ENCODE results near the gene GYG1.

The GYG1 gene

DNA sequence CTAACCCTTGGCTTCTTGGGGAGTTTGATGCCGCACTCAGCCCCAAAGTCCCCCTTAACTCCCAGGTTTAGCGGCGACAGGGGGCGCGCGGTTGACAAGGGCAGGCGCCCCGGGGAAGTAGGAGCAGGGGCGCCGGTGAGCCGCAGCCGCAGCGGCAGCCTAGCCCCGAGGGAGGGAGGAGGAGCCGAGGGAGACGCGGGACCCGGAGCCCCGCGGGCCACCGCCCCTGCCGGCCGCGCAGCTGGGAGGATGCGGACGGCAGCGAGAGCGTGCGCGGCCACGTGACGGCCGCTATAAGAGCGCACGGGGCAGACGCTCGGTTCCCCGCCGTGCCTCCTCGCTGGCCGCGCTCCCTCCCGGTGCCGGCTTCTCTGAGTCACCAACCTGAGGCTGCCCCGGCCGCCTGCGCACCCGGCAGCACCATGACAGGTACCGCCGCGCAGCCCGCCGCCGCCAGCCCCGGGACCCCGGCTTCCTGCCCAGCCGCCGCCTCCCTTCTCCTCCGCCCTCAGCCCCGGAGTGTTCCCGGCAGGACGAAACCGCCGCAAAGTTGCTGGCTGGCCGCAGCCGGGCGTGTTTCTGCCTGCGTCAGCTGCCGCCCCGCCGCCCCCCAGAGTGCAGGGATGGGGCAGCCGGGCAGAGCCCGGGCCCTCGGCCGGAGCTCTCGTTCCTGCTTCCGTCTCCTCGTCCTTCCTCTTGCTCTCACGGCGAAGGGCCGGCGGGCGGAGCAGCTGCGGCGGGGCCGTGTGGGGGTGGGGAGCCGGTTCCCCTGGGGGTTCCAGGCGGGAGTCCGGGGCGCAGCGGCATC, at the start of gene GYG1:
GYG1 (plus strand) TSS at position 322 of the 808 bp plus-strand sequence; CDS start at position 423, 101 bp downstream.
- in situ Hi-C loops (cut with HindIII; ENCODE audit: low sequenced_read_pairs), result no loop called here

DNA sequence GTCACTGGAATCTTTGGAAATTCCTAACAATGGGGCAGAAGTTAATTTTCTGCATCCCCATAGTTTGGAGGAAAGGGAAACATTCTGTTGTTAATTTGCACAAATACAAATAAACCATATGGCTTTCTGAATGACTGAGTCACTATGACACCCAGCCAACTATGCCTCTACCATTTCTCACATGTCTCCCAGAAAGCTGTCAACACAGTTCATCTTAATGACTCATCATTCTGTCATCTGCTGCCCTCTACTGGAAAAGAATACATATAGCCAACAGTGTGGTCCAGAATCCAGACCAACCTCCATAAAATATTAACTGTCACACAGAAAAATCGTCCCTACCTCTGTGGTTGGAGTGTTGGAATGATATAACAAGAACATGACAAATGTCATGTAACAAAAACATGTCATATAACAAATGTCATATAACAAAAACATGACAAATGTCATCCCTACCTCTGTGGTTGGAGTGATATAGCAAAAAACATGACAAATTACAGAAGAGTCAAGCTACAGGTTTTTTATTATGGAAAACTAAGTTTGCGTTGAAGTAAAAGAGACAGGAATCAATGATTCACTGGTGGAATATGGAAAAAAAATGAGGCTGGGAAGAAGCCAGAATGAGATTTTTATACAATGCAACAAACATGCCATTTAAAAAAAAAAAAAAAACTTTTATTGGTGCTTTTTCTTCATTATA, 47.7 kb upstream of the GYG1 start:
- in situ Hi-C loops (cut with HindIII; ENCODE audit: low sequenced_read_pairs), result no loop called here

DNA sequence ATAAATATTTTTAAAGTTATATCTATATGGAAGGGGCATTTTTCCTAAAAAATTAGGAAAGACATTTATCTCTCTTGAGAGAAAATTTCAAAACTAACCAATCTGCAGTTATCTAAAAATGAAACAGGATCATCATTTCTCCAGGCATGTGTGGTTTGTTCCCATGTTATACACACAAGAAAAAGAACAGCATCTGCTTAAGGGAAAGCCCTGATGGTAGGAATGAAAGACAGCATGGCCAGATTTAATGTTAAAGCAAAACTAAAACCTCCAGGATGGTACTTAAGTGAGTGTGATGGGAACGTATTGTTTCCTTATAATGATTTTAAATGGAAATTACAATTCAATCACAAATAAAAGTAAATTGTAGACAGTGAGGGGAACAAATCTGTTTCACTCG, 46.2 kb upstream of the GYG1 start:
- in situ Hi-C loops (cut with HindIII; ENCODE audit: low sequenced_read_pairs), result no loop called here

DNA sequence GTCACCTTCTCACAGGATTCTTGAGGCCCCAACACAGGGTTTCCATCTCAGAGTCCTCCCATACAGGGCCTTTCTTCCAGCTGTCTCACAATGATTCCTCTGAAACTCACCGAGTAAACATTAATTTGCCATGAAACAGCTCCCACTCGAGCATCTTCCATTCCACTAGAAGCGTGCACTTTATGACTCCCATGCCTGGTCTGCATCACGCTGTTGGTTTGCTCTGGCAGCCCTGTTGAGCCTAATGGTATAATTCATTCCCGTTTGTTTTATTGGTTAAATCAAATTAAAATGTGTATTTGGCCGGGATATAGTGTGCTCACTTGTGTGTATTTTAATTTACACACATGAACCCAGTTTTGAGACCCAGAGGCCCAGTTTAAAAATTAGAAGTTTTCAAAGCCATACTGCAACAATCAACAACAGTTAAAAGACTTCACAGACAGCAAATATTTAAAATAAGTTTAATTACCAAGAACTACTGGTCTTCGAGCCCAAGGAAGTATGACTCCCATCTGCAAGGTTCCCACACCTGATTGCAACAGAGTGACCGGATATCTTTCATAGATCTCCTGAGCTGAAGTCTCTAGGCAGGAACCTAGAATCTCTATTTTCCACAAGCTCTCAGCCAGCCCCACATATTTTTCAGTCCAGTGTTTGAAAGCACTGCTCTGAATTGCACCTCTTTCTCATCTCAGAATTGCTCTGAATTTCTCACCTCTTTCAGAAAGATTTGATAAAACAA, 42.3 kb upstream of the GYG1 start:
- in situ Hi-C loops (cut with HindIII; ENCODE audit: low sequenced_read_pairs), result no loop called here

DNA sequence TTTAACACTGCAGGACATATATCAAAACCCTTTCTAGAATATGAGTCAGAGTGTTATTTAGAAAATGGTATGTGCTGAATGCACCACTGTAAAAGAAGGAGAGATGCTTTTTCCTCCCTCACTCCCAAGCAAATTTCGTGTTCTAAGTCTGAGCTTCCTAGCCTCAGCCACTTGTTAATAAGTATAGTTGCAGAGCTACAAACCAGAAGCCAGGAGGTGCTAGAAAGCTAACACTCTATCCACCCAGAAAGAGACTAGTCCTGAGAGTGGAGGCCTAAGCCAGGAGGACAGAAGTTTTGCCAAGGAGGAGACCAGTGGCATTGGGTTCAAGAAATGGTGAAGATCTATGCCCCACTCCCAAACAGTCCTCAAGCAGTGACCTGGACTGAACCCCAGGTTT, 40.5 kb upstream of the GYG1 start:
- in situ Hi-C loops (cut with HindIII; ENCODE audit: low sequenced_read_pairs), result no loop called here

DNA sequence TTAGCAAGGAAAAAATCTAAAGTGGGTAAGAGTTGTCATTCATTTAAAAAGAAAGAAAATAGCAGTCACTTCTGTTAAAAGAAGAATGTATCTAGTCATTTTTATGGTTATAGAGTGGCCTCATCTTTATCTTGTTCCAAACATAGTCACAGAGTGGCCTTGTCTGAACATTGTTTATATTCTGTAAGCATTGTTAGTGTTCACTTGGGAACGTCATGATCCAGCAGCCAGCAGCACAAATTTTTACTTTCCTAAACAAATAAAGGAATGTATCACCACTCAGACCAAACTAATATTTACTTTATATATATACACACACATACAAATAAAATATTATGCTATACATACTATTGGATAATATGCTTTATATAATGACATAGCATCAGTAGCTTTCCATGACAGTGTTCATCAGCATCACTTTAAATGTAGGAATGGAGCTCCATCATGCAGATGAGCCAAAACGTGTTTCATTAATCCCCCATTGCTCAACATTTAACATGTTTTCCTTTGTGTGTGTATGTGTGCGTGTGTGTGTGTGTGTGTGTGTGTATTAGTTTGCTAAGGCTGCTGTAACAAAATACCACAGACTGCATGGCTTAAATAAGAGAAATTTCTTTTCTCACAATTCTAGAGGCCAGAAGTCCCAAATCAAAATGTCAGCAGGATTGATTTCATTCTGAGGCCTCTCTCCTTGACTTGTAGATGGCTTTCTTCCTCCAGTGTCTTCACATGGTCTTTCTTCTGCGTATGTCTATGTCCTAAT, 39.6 kb upstream of the GYG1 start:
- in situ Hi-C loops (cut with HindIII; ENCODE audit: low sequenced_read_pairs), result no loop called here

DNA sequence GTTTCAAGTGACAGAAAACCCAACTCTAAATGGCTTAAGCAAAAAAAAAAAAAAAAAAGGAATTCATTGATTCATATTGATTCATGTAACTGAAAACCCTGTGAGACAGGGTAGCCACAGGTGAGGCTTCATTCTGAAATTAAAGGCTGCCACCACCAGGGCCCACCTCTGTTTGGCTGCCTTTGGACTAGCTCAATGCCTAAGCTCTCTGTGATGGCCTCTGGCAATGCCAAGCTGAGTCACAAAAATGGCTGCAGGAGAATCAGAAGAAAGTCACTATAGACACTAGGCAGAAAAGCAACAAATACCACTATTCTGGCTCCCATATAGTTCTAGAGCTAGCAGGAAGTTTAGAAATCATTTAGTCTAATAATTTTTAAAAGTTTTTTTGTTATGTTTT, 38.2 kb upstream of the GYG1 start:
- in situ Hi-C loops (cut with HindIII; ENCODE audit: low sequenced_read_pairs), result no loop called here

DNA sequence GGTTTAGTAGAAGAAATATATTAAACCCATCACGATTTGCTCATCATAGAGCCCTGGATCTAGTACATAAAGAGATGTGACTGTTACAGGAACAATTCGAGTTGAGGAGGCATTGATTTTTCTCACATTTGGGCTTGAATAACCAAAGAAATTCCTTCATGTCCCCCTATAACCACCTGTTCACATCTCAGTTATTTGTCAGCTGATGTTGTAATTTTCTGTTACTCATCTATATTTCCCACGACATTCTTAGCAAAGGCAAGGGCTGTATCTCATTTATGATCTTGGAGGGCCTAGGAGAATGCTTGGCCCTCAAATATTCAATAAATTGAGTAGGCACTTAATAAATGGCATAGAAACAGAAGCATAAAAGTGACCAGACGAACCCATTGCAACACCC, 36.4 kb upstream of the GYG1 start:
- in situ Hi-C loops (cut with HindIII; ENCODE audit: low sequenced_read_pairs), result no loop called here

DNA sequence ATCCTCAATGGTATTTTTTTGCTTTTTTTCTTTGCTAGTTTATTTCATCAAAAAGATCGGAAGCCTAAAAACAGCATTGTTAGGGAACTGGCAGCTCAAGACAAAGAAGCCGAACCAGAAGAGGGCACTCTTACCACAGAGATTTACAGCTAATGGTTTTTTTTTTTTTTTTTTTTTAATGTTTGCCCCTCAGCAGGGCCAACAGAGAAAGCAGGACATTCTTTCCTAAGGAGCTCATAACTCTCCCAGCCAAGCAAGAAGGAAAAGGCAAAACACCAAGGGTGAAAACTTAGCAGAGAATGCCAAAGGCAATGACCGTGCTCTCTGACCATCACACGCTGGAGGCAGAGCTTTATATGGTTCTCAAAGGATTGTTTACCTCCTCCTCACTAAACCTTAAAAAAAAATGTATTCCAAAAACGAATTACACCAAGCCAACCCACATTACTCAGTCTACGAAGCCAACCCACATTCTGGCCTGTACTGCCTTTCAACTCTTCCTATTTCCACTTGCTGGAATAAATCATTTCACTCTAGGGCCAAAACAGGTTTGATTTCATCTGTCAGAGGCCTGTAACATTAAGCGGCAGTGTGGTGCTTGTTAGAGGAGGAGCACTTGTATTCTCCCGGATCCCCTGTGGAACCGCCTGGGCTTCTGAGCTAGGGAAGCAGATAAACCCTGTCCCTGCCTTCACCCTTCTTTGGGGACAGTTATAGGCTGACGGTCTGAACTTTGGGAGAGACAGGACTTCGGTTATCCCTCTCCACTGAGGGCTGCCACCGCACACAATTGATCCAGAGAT, 35.6 kb upstream of the GYG1 start:
- in situ Hi-C loops (cut with HindIII; ENCODE audit: low sequenced_read_pairs), result no loop called here

DNA sequence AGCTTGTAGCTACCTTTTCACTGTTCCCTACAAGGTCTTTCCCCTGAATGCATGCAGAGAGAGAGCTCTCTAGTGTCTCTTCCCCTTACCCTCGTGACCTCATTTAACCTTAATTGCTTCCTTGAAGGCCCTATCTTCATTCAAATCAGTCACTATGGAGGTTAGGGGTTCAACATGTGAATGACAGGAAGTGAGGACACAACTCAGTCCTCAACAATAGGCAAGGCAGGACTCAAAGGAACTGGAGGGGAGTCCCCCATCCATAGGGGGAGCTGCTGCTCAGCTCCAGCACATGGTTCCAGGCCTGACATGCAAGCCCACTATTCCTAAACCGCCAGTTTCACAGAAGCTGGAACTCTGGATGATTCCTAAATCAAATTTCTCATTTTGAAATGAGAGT, 33.8 kb upstream of the GYG1 start:
- in situ Hi-C loops (cut with HindIII; ENCODE audit: low sequenced_read_pairs), result no loop called here

DNA sequence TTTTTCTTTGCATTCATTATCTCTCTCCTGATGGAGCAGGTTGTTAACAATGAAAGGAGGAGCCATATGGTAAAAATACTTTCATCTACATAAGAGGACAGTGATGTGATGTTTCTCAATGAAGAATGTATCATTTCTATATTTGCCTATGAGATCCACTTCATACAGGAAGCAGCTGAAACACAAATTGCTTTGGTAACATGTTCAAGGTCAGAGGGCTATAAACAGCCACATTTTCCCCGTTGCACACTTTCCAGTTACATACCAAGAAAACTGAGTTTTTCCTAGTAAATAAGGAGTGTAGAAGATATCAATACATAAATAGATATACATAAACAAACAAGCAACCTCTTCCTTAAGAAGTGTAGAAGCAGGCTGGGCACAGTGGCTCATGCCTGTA, 32.6 kb upstream of the GYG1 start:
- in situ Hi-C loops (cut with HindIII; ENCODE audit: low sequenced_read_pairs), result no loop called here

DNA sequence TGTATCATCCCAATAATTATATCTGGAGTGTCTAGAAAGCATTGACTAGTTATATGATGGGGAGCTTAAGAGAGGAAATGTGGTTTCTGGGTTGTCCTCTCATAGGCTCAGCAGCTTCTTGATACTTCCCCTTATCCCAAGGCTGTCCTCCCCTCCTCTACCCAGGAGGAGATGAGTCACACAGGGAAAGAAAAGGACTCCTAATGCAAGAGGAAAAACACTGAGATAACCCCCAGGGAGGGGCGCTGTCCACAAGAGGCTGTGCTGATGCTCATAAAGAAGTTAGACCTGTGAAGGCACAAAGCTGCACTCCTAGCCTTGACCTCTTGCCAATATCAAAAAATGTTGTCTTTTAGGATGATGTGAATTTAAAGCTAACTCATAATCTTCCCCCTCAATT, 28.8 kb upstream of the GYG1 start:
- in situ Hi-C loops (cut with HindIII; ENCODE audit: low sequenced_read_pairs), result loop anchor here (5.0 kb wide), 1 partner anchor 65 kb away; no protein-coding TSS in a partner anchor

DNA sequence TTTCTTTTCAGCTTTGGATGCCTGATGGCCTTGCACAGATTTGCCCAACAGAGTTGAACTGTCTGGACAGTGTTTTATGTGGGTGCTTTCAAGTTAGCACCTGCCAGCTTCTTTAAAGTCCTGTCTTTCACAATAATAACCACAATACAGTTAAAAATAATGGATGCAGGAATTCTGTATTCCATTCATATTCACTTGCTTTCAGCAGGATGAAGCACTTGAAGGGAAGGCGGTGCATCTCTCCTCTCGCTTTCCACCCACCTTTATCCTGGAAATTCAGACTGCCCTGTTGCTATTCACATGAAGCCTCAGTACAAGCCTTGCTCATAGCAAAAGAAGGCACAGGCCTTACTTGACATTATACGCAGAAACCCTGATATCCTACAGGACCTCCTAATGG, 26.5 kb upstream of the GYG1 start:
- in situ Hi-C loops (cut with HindIII; ENCODE audit: low sequenced_read_pairs), result loop anchor here (5.0 kb wide), 1 partner anchor 62 kb away; no protein-coding TSS in a partner anchor

DNA sequence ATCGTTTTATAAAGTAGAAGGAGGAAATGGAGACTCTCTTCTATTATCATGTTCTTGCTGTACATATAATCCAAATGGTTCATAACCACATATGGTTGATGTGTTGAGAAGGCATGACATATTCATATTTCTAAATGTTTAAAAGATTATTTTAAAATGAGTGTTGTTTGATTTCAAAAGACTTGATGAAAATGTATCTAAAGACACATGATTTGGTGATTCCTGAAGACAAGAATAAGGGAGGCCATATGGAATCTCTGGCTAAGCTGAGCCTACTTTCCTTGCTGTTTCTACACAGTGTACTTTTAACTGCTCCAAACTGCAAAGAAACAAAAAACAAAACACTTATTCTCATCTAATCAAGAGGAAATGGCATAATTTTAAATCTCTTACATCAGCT, 23.0 kb upstream of the GYG1 start:
- in situ Hi-C loops (cut with HindIII; ENCODE audit: low sequenced_read_pairs), result no loop called here

DNA sequence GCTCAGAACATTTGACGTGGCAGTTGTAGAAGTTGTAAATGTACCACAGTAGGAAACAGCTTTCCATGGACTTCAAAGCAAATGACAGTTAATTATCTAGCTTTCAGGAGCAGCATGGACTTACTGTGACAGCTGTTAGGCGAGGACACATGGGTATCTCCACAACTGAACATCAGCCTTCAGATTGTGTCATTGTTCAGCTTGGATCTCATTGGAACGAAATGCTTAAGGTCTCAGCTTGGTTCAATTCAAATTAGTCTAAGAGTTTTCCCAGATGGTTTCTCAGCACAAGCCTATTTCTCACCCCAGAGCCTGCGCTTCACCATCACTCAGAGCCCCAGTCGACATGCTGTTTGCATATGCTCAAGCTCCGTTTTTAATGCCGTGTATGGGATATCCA, 21.1 kb upstream of the GYG1 start:
- in situ Hi-C loops (cut with HindIII; ENCODE audit: low sequenced_read_pairs), result no loop called here

DNA sequence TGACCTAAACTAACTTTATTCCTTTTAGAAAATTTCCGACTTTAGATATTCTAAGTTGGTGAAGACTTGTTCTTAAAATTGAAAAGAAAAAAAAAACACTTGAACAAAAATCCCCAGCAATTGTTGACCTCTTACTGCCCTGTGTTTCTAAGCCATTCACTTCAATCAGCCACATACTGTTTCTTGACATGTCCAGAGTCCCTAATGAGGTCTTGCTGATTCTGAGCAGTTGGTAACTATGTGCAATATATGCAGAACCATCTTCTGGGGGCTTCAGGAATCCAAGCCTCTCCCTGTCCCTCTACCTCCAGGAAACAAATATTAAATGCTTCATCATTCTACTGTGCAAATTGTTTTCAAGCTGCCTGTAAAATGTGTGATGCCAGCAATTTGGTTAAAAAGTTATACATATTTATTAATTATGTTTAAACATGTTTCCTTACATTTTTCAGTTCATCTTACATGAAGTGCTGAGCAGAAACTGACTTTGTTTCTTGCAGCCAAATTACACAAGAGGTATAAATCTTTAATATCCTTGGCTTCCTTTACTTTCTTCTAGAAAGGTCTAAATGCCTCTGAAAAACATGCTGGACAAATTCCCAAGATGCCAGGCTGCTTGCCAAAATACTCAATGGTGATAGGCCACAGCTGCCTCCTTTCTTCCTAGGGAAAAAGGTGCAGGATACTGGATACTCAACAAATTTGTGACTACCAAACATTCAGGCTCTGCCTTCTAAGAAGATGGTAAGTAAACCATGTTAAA, 19.8 kb upstream of the GYG1 start:
- in situ Hi-C loops (cut with HindIII; ENCODE audit: low sequenced_read_pairs), result no loop called here

DNA sequence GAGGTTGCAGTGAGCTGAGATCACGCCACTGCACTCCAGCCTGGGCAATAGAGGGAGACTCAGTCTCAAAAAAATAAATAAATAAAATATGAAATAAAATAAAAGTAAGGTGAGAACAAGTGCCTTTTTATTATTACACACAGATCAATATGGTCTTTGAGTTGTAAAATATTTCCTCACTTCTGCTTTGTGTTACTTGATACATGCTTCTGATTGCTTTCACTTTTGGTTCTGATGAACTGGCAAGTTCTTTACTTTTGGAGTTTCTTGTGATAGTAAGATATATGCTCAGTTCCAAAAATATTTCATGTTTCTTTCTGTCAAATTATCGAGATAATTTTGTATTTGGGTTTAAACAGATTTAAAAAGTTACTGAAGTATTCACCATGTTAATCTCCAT, 16.6 kb upstream of the GYG1 start:
- in situ Hi-C loops (cut with HindIII; ENCODE audit: low sequenced_read_pairs), result no loop called here

DNA sequence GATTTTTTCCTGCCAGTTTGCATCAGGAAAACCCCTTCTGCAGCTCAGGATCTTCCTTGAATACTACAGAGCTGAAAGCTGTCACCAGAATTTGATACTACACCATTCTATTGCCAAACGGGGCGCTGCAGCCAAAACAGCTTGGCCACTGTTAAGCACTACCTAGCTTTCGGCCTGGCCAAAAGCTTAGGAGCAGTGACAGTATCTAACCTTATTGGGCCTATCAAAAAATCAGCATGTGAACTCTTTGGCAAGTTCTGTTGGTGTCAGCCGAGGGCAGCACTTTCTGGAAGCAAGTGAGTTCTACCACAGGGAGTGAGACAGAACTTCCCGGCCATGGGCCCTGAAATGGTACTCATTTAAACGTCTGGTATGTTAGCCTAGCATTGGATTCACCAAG, 16.1 kb upstream of the GYG1 start:
- in situ Hi-C loops (cut with HindIII; ENCODE audit: low sequenced_read_pairs), result no loop called here

DNA sequence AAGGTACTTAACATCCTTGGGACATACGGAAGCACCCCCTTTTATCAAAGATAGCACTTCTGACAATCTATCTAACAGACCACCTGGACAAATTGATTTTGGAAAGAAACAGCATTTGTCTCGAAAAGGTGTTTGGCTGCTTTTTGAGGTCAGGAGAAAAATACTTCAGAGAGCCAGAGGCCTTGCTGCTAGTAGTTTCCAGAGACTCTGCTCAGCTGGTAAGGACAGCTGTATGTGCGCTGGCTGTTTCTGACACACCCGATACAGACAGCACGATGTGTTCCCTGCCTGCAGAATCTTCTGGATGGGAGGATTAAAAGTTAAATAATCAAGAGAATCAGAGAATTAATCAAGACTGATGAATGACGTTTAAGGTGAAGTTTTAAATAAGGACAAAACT, 15.6 kb upstream of the GYG1 start:
- in situ Hi-C loops (cut with HindIII; ENCODE audit: low sequenced_read_pairs), result no loop called here
